ENCODE measurements around the gene KCTD19.

GRCh38 chr16:67248401-67249177 is 78.0 kb downstream of the KCTD19 start, which contains the start of gene SLC9A5:
- TF ChIP-seq CTCF (IDR thresholded peaks at IDR 0.05; ENCODE audit: low read length) (no peak), EZH2phosphoT487 (IDR thresholded peaks at IDR 0.05; ENCODE audit: low read length) (no peak), EZH2 (optimal IDR thresholded peaks at IDR 0.05; ENCODE audit: low read depth, low read length) (no peak)

Data from MM.1S (cell line).